Stomach (tissue), 9 donors: ENCODE results near the gene DNM1. TPM values are rescaled to one million over a fixed set of nuclear protein-coding genes. Genes with fewer than 3 reads are reported as not detected.

Experiments used
- DNase-seq, 2 donors: peaks; one replicate each; pipeline versions ENCODE4 v3.0.0 to v3.0.0-alpha.2; 2013 to 2019
- H3K27ac ChIP-seq, 5 donors: fragments of 200-600 bp in 4 of 5; sonication (generic) in 4 of 5; one replicate each; pipeline ENCODE4 v1.5.1; 2013 to 2019; ENCODE audit warnings: mild to moderate bottlenecking in 1 of 5, moderate library complexity in 1 of 5
- H3K27me3 ChIP-seq, 3 donors: fragments of 200-600 bp; sonication (generic); one replicate each; pipeline ENCODE4 v1.5.1; 2017 to 2019; ENCODE audit warnings: mixed run types in 1 of 3
- H3K36me3 ChIP-seq, 4 donors: fragments of 200-600 bp; sonication (generic); 1 replicate in 3 of 4; 2 replicates in 1 of 4; pipeline ENCODE4 v1.5.1; 2016 to 2019
- H3K4me1 ChIP-seq, 4 donors: fragments of 200-600 bp; sonication (generic); one replicate each; pipeline ENCODE4 v1.5.1; 2016 to 2019
- H3K4me3 ChIP-seq, 4 donors: fragments of 200-600 bp; sonication (generic) in 3 of 4; one replicate each; pipeline ENCODE4 v1.5.1; 2016 to 2019; ENCODE audit warnings: mild to moderate bottlenecking in 1 of 4
- H3K9me3 ChIP-seq, 4 donors: fragments of 200-600 bp; sonication (generic); one replicate each; pipeline ENCODE4 v1.5.1; 2016 to 2019
- EP300 ChIP-seq: sonication (generic); formaldehyde crosslinking; IDR thresholded peaks from one replicate; pipeline ENCODE4 v1.6.1; 2017; ENCODE audit warnings: antibody characterized with exemption
- POLR2A ChIP-seq, 4 donors: fragments of 450-650 bp; IDR thresholded peaks; one replicate each; pipeline ENCODE4 v1.6.1; 2016; ENCODE audit warnings: antibody characterized with exemption in 4 of 4, control low read depth in 2 of 4, mild to moderate bottlenecking in 1 of 4, moderate library complexity in 1 of 4
- POLR2AphosphoS5 ChIP-seq, 3 donors: sonication (generic); formaldehyde crosslinking; IDR thresholded peaks; one replicate each; pipeline ENCODE4 v1.6.1; 2016; ENCODE audit warnings: antibody characterized with exemption in 3 of 3
- WGBS, 5 donors: extraction: QIAGEN DNeasy Blood & Tissue Kit in 3 of 5; methylation state at CpG; one replicate each; pipeline versions ENCODE4 v1.1.5 to v1.1.7; 2013 to 2018; 5-methylcytosine and 5-hydroxymethylcytosine counted together
- intact Hi-C: fragments of 100-400 bp; cut with DNase I; formaldehyde crosslinking; loops from one replicate; pipeline ENCODE4 v1.15.1; 2023; ENCODE audit warnings: low total_unique reads
- polyA plus RNA-seq, 3 donors: library from polyadenylated mRNA; stranded (reverse); fragments of 200-250 nt; gene quantifications; one replicate each; pipeline ENCODE4 v1.2.3, GENCODE V29; 2013
- total RNA-seq, 5 donors: library from RNA; depleted of rRNA; stranded (reverse); fragments of >200 nt; gene quantifications; one replicate each; pipeline versions ENCODE4 v1.1.0 to v1.2.3, GENCODE V29; 2014 to 2016
- TF ChIP-seq, protein P1 (sequence below), 7 experiments: fragments of 450-650 bp in 4 of 7; fragments of 200-600 bp in 3 of 7; sonication (generic) in 3 of 7; IDR thresholded peaks; one replicate each; pipeline ENCODE4 v1.5.1; 2016 to 2019; ENCODE audit warnings: antibody characterized with exemption in 7 of 7, control low read depth in 2 of 7, mild to moderate bottlenecking in 1 of 7
- donor health status: healthy with polysubstance abuse.
- donor health status: Bipolar disorder and iron deficiency.
- donor health status: healthy.

Gene DNM1
- total and polyA plus RNA-seq, 8 donors: 2.3 to 60.8 (median 20.8) TPM

GRCh38 chr9:128288273-128289004, 85.3 kb downstream of the DNM1 start:
- Histone ChIP-seq H3K4me3 (no peak overlapping the region), H3K27ac (no peak overlapping the region), H3K4me1 (no peaks in the 10 kb centered on the region), H3K27me3 (no peaks in the 10 kb centered on the region), H3K36me3 (peaks cover 4 to 51% (median 42%) of the 10 kb centered on the region in 4 donors), H3K9me3 (no peaks in the 10 kb centered on the region)
- TF ChIP-seq, protein P1, sequence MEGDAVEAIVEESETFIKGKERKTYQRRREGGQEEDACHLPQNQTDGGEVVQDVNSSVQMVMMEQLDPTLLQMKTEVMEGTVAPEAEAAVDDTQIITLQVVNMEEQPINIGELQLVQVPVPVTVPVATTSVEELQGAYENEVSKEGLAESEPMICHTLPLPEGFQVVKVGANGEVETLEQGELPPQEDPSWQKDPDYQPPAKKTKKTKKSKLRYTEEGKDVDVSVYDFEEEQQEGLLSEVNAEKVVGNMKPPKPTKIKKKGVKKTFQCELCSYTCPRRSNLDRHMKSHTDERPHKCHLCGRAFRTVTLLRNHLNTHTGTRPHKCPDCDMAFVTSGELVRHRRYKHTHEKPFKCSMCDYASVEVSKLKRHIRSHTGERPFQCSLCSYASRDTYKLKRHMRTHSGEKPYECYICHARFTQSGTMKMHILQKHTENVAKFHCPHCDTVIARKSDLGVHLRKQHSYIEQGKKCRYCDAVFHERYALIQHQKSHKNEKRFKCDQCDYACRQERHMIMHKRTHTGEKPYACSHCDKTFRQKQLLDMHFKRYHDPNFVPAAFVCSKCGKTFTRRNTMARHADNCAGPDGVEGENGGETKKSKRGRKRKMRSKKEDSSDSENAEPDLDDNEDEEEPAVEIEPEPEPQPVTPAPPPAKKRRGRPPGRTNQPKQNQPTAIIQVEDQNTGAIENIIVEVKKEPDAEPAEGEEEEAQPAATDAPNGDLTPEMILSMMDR (IDR thresholded peaks at IDR 0.05): no peak
- TF ChIP-seq EP300: no peak
- TF ChIP-seq POLR2AphosphoS5 (IDR thresholded peaks at IDR 0.05): no peak
- TF ChIP-seq POLR2A (IDR thresholded peaks at IDR 0.05): no peak
- DNase-seq: no peak
- intact Hi-C loops: no loop called here
- WGBS, 5 donors: 77 to 85% (median 81%) methylated on average over 11 of the region's 11 CpGs

GRCh38 chr9:128292009-128292408, 88.8 kb downstream of the DNM1 start:
- Histone ChIP-seq H3K27ac (no peak overlapping the region), H3K4me3 (no peak overlapping the region), H3K4me1 (peaks cover 6 to 20% (median 19%) of the 10 kb centered on the region in 4 donors), H3K36me3 (peaks cover 0 to 31% (median 21%) of the 10 kb centered on the region in 4 donors), H3K9me3 (no peaks in the 10 kb centered on the region), H3K27me3 (no peaks in the 10 kb centered on the region)
- intact Hi-C loops: no loop called here
- 82 to 94% (median 89%) methylated on average over 3 of the region's 3 CpGs for WGBS, 5 donors
- TF ChIP-seq POLR2A (IDR thresholded peaks at IDR 0.05) (no peak), EP300 (no peak), POLR2AphosphoS5 (IDR thresholded peaks at IDR 0.05) (no peak)
- TF ChIP-seq, protein P1 (IDR thresholded peaks at IDR 0.05): no peak
- DNase-seq: no peak

DNA sequence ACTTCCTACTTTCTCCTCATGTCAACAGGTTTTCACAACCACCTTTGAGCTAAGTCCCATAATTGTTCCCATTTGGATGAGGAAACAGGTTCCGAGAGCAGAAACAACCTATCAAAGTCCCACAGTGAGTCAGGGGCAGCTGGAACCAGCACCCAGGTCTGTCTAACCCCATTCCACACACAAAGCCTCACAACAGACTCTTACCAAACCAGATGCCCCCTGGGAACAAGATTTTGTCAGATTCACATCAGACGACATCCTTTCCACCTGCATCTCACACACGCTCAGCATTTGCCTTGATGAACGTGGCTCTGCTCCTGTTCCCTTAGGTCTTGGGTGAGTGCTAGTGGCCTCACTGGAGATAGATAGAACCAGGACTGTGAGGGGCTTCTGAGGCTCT, 89.9 kb downstream of the DNM1 start:
- H3K27me3 ChIP-seq: no peaks in the 10 kb centered on the region
- H3K27ac ChIP-seq: no peak overlapping the region
- peaks cover 6 to 22% (median 20%) of the 10 kb centered on the region in 4 donors for H3K4me1 ChIP-seq
- peaks cover 0 to 23% (median 13%) of the 10 kb centered on the region in 4 donors for H3K36me3 ChIP-seq
- H3K9me3 ChIP-seq: no peaks in the 10 kb centered on the region
- intact Hi-C loops: no loop called here
- WGBS, 5 donors: 82 to 96% (median 93%) methylated on average over 4 of the region's 4 CpGs
- no peak overlapping the region for H3K4me3 ChIP-seq
- TF ChIP-seq POLR2AphosphoS5 (IDR thresholded peaks at IDR 0.05): no peak
- TF ChIP-seq POLR2A (IDR thresholded peaks at IDR 0.05): no peak
- TF ChIP-seq, protein P1 (IDR thresholded peaks at IDR 0.05): no peak
- no peak for TF ChIP-seq EP300
- DNase-seq: no peak

GRCh38 chr9:128294142-128294541, 91.0 kb downstream of the DNM1 start:
- H3K4me1 ChIP-seq: peaks cover 6 to 22% (median 20%) of the 10 kb centered on the region in 4 donors
- H3K27ac ChIP-seq: no peak overlapping the region
- 70 to 81% (median 77%) methylated on average over 4 of the region's 4 CpGs for WGBS, 5 donors
- intact Hi-C loops: no loop called here
- H3K36me3 ChIP-seq: peaks cover 0 to 12% (median 2%) of the 10 kb centered on the region in 4 donors
- H3K9me3 ChIP-seq: no peaks in the 10 kb centered on the region
- DNase-seq: no peak
- TF ChIP-seq POLR2A (IDR thresholded peaks at IDR 0.05) (no peak), EP300 (no peak), POLR2AphosphoS5 (IDR thresholded peaks at IDR 0.05) (no peak)
- TF ChIP-seq, protein P1 (IDR thresholded peaks at IDR 0.05): no peak
- H3K27me3 ChIP-seq: no peaks in the 10 kb centered on the region
- H3K4me3 ChIP-seq: no peak overlapping the region
